Measurements from ENCODE around the gene AADACL4.

DNA sequence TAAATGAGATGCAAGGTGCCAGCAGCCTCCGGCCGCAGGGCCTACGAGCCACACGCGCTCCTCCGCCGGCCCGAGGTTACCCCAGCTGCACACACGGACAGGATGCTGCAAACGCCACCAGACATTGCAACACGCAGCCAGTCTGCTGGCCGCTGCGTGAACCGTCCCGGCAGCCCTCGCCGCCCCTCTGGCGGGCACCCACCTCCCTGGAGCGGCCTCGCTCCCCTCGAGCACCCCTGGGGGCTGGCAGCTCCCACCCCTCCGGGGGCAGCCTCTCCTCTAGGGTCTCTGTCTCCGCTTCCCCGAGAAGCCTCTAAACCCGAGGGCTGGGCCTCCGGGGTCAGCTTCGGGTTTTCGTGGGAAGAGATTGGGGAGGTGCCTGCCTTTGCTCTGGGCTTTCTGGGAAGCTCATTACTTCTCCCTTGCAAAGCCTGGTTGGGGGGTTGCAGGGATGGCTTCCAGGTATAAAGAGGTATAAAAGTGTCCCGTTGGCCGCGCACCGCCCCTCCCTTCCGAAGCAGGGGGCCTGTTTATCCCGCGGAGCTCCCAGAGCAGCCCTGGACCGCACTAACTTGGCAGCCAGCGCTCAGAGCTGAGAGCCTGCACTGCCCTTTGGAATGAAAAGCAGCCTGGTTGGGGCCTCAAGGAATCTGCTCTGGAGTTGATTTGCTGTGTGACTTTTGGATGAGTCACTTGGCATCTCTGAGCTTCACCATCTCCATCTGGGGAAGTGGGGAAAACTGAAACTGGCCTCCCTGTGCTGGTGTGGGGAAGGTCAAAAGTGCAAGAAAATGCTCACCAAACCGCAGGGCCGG is 47.7 kb upstream of the AADACL4 start:
- TF ChIP-seq HDGF (IDR thresholded peaks at IDR 0.05) = no peak
- TF ChIP-seq STAT1 (conservative IDR thresholded peaks at IDR 0.05) = no peak
- no peak; a peak in 1 of 4 replicates for TF ChIP-seq EP300 (IDR thresholded peaks at IDR 0.05; ENCODE audit: borderline replicate concordance in 1 of 2, control insufficient read depth in 1 of 2, low read depth in 2 of 2, low read length in 2 of 2)
- TF ChIP-seq, protein P1, sequence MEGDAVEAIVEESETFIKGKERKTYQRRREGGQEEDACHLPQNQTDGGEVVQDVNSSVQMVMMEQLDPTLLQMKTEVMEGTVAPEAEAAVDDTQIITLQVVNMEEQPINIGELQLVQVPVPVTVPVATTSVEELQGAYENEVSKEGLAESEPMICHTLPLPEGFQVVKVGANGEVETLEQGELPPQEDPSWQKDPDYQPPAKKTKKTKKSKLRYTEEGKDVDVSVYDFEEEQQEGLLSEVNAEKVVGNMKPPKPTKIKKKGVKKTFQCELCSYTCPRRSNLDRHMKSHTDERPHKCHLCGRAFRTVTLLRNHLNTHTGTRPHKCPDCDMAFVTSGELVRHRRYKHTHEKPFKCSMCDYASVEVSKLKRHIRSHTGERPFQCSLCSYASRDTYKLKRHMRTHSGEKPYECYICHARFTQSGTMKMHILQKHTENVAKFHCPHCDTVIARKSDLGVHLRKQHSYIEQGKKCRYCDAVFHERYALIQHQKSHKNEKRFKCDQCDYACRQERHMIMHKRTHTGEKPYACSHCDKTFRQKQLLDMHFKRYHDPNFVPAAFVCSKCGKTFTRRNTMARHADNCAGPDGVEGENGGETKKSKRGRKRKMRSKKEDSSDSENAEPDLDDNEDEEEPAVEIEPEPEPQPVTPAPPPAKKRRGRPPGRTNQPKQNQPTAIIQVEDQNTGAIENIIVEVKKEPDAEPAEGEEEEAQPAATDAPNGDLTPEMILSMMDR (IDR thresholded peaks at IDR 0.05 in 2 of 3, conservative IDR thresholded peaks at IDR 0.05 in 1 of 3; ENCODE audit: control insufficient read depth in 2 of 3, extremely low read depth in 1 of 3, insufficient read depth in 1 of 3, low read depth in 3 of 3, low read length in 3 of 3) = no peak
- TF ChIP-seq, protein P2, sequence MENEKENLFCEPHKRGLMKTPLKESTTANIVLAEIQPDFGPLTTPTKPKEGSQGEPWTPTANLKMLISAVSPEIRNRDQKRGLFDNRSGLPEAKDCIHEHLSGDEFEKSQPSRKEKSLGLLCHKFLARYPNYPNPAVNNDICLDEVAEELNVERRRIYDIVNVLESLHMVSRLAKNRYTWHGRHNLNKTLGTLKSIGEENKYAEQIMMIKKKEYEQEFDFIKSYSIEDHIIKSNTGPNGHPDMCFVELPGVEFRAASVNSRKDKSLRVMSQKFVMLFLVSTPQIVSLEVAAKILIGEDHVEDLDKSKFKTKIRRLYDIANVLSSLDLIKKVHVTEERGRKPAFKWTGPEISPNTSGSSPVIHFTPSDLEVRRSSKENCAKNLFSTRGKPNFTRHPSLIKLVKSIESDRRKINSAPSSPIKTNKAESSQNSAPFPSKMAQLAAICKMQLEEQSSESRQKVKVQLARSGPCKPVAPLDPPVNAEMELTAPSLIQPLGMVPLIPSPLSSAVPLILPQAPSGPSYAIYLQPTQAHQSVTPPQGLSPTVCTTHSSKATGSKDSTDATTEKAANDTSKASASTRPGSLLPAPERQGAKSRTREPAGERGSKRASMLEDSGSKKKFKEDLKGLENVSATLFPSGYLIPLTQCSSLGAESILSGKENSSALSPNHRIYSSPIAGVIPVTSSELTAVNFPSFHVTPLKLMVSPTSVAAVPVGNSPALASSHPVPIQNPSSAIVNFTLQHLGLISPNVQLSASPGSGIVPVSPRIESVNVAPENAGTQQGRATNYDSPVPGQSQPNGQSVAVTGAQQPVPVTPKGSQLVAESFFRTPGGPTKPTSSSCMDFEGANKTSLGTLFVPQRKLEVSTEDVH (IDR thresholded peaks at IDR 0.05; ENCODE audit: low read depth, partially characterized antibody) = no peak
- no peak for TF ChIP-seq POLR2AphosphoS5 (IDR thresholded peaks at IDR 0.05; ENCODE audit: low read length)
- no peak for TF ChIP-seq CEBPB (IDR thresholded peaks at IDR 0.05; ENCODE audit: borderline replicate concordance in 1 of 2, low read depth in 2 of 2, low read length in 2 of 2)
- TF ChIP-seq, protein P3, sequence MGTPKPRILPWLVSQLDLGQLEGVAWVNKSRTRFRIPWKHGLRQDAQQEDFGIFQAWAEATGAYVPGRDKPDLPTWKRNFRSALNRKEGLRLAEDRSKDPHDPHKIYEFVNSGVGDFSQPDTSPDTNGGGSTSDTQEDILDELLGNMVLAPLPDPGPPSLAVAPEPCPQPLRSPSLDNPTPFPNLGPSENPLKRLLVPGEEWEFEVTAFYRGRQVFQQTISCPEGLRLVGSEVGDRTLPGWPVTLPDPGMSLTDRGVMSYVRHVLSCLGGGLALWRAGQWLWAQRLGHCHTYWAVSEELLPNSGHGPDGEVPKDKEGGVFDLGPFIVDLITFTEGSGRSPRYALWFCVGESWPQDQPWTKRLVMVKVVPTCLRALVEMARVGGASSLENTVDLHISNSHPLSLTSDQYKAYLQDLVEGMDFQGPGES (IDR thresholded peaks at IDR 0.05) = no peak

Measured in GM12878 (cell line).